AG20443 (cell line): Measurements from ENCODE around the gene ZFAND3.

Experiments
- DNase-seq: peaks from one replicate; pipeline ENCODE4 v3.0.0; 2012; ENCODE audit warnings: low spot score, mixed read lengths

ZFAND3 gene

GRCh38 chr6:38170666-38171355, 351.3 kb downstream of the ZFAND3 start:
- no peak for DNase-seq

- DNase-seq: no peak
Measured at GRCh38 chr6:38171997-38172738, 352.6 kb downstream of the ZFAND3 start.

DNA sequence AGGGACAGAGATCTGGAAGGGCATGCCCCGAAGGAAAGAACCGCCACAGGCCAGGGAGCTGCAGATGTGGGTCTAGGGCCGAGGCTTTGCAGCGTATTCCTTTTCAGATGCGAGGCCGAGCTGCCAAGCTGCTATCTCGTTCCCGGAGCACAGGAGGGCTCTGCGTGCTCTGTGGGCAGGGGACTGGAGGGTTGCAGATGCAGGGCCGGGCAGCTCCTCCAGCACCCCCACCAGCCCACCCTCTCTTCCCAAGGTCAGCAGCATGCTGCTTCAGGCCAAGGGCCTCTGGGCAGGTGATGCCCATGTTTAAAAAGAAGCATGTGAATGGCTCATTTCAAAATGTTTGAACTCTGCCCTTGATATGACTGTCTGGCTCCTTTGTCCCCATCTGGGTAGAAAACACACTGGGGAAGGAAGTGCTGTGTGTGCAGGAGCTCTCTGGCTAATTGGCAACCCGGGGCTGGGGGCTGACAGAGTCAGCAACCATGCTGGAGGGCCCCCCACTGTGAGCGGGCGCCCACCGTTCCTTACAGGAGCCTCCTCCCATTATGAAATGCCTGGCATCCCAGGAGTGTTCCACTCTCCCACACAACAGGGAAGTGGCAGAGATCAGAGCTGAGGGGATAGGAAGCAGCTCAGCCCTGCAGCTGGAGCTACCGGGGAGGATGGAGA, 353.3 kb downstream of the ZFAND3 start:
- no peak for DNase-seq

GRCh38 chr6:38173909-38174308, 354.4 kb downstream of the ZFAND3 start:
- DNase-seq: no peak

GRCh38 chr6:38174315-38174714, 354.8 kb downstream of the ZFAND3 start:
- no peak for DNase-seq

DNA sequence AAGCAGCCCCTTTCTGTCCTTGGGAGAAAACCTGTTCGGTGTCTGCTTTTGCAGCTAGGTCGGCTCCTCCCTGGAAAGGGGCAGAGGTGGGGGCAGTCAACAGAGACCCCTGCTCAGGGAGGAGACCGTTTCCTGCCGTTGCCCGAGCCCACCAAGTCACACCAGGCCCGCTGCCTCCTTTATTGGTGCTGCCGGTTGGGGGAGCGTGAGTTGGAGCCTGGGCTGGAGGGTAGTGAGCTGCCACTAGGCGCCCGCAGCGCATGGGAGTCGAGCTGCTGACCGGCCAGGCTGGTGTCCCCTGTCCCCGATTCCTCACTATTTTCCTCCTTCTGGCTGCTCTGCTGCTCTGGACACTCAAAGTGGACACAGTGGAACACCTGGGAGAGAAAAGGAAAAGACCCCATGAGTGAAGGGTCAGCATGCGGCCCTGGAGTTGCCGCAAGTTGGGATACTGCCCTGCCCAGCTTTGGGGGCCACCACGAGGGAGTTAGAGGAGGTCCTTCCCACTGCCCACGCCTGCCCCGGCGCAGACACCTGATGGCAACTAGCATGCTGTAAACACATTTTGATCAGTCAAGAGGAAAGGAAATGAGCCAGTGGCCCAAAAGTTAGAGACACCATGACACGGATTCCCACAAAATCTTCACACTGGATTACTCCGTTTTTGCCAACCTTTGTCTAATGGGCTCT, 355.4 kb downstream of the ZFAND3 start:
- DNase-seq: no peak

GRCh38 chr6:38175786-38176185, 356.3 kb downstream of the ZFAND3 start:
- no peak for DNase-seq

GRCh38 chr6:38176797-38177751, 357.5 kb downstream of the ZFAND3 start:
- DNase-seq: no peak

DNA sequence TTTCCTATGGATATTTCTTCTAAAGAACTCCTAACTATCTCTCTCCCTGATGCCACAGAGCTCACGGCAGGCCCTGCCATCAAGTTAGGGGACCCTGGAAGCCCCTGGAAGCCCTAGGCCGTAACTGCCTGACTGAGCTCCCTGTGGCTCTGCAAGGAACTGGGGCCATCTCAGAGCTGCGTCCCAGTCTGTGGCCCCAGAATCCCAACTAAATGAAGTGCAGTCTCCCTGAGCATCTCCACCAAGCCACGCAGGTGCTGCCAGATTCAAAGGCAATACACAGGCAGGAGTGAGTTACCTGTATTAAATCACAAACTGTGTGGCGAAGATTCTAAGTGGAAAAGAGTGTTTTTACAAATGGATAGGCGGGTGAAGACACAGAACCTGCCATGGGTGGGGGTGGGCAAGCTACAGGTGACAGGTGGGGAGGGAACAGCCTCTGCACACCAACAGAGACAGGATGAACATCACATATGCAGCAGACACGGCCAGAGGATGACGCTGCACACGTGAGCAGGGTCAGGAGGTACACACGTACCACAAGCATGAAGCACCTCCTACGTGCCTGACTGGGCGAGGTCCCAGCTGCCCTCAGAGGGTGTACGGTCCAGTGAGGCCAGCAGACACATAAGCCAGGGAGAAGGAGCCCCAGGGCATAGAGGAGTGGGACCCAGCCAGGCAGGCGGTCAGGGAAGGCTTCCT, 358.5 kb downstream of the ZFAND3 start:
- DNase-seq: no peak

DNA sequence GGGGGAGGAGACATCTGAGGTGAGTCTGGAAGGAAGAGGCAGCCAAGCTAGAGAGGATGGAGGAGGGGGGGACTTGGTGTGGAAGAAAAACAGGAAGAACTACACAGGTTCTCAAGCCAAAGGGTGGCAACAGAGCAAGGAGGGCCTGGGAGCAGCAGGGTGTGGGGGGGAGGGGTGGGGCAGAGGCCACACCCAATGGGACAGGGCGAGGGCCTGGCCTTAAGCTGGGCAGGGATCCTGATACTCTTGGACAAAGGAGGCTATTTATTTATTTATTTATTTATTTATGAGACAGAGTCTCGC, 359.0 kb downstream of the ZFAND3 start:
- no peak for DNase-seq

GRCh38 chr6:38179300-38179699, 359.8 kb downstream of the ZFAND3 start:
- no peak for DNase-seq

GRCh38 chr6:38179794-38180430, 360.4 kb downstream of the ZFAND3 start:
- DNase-seq: no peak

DNA sequence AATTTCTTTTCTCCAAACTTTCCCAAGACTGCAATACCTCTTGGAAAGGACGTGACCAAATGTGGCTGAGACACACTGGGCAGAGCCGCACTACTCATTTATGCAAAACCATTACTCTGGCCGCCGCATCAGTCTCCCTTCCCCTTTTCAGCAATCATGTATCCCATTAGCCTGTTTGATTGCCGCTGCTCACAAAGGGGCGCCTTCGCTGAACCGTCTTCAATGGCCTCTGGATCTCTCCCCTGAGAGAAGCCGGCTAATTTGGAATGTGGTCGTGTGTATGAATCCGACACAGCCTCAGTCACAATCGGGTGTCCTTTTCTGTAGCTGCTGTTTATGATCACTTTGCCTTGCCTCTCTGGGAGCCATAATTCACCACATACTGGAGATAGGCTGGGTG, 361.1 kb downstream of the ZFAND3 start:
- no peak for DNase-seq

GRCh38 chr6:38182426-38182825, 362.9 kb downstream of the ZFAND3 start:
- DNase-seq: no peak

- DNase-seq: no peak
Measured at GRCh38 chr6:38183856-38184584, 364.5 kb downstream of the ZFAND3 start.

- no peak for DNase-seq
Measured at GRCh38 chr6:38184585-38185080, 365.1 kb downstream of the ZFAND3 start.

- DNase-seq: no peak
Measured at GRCh38 chr6:38185244-38185643, 365.7 kb downstream of the ZFAND3 start.

GRCh38 chr6:38185752-38186151, 366.2 kb downstream of the ZFAND3 start:
- no peak for DNase-seq

- no peak for DNase-seq
Measured at GRCh38 chr6:38187325-38187724, 367.8 kb downstream of the ZFAND3 start.
